Measurements from ENCODE around the gene HYDIN.
A peak's percentile ranks its signal among the peaks of the same experiment; 100 is the strongest.

The HYDIN gene

GRCh38 chr16:70809392-70810060 lies 421.0 kb downstream of the HYDIN start:
- H3K4me3 ChIP-seq (ENCODE audit: low read length): no peak overlapping the region
- no peak for TF ChIP-seq ZNF274 (IDR thresholded peaks at IDR 0.05; ENCODE audit: low read depth, low read length)

DNA sequence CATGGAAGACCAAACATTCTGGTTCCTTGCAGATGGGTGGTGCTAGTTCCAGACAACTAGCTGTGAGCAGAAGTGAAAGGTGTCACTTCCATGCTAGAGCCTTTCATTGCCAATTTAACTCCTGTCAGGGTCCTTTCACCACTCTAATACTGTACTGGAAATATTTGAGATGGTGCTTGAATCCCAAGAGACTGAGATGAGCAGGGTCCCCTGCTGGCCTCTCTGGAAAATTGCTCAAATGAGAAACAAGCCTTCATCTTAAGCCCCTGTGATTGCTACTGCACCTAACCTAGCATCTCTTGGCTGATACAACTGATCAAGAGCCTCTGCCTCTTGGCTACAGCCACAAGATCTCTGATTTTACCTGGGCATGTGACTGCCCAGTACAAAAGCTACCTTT lies 422.2 kb downstream of the HYDIN start:
- H3K4me3 ChIP-seq (ENCODE audit: low read length): no peak overlapping the region
- no peak for TF ChIP-seq ZNF274 (IDR thresholded peaks at IDR 0.05; ENCODE audit: low read depth, low read length)

DNA sequence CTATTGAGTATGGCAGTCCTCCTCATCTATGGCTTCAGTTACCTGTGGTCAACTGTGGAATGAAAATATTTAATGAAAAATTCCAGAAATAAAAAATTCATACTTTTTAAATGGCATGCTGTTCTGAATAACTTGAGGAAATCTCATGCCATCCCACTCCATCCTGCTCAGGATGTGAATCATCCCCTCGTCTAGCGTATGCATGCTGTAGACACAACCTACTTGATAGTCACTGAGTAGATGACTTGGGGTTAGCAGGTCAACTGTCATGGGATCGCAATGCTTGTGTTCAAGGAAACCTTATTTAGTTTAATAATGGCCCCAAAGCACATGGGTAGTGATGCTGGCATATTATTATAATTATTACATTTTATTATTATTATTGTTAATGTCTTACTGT lies 424.7 kb downstream of the HYDIN start:
- no peak overlapping the region for H3K4me3 ChIP-seq (ENCODE audit: low read length)
- no peak for TF ChIP-seq ZNF274 (IDR thresholded peaks at IDR 0.05; ENCODE audit: low read depth, low read length)

DNA sequence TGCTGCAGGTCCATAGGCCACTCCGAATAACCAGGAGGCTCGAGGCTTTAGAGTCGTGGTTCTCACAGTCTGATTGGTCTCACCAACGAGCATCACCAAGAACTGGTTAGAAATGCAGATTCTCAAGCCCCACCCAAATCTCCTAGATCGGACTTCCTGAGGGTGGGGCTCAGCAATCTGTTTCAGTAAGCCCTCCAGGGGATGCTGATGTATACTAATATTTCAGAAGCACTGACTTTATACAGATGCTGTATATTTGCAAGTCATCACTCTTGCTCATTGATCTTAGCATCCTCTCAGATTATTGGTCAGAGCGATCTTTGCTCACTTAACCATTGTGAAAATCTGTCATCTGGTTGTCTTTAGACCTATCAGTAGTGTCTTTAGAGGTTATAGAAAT lies 425.1 kb downstream of the HYDIN start:
- TF ChIP-seq ZNF274 (IDR thresholded peaks at IDR 0.05; ENCODE audit: low read depth, low read length): no peak
- H3K4me3 ChIP-seq (ENCODE audit: low read length): no peak overlapping the region

DNA sequence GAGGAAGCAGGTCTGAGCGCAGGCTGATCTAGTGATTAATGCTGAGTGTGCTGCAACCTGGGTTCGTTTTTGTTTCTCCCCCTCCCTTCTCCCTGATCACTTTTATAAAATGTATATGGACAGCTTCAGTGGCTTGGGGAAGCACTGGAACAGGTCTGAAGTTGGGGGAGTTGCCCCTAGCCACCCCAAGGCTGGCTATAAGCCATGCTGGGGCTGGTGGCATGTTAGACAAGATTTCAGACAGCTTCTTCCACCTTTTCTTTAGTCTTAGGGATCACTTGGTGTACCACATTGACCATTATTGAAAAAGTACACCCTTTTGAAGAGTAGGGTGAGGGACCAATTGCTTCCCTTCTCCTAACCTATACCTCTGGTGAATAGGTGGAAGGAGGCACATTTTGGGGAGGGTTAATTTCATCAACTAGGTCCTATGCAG lies 425.8 kb downstream of the HYDIN start:
- no peak for TF ChIP-seq ZNF274 (IDR thresholded peaks at IDR 0.05; ENCODE audit: low read depth, low read length)
- no peak overlapping the region for H3K4me3 ChIP-seq (ENCODE audit: low read length)

GRCh38 chr16:70804153-70804733 lies 426.3 kb downstream of the HYDIN start:
- no peak for TF ChIP-seq ZNF274 (IDR thresholded peaks at IDR 0.05; ENCODE audit: low read depth, low read length)
- no peak overlapping the region for H3K4me3 ChIP-seq (ENCODE audit: low read length)

DNA sequence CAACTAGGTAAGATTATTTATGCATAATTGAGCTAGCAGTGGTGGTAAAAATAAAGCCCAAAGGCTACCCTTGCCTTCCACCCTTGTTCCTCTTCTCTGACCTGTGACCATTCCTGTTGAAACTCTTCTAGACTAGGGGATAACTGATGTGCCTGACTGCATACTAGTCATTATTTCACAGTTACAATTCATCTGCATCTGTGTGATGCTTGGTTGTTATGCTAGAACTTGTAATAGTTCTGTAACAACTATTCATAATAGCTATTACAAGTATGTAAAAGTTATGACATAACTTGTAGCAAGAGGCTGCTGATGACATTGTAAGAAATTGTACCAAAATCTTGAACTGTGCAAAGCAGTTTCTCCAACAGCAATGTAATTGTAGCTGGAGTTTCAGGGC lies 427.2 kb downstream of the HYDIN start:
- no peak for TF ChIP-seq ZNF274 (IDR thresholded peaks at IDR 0.05; ENCODE audit: low read depth, low read length)
- H3K4me3 ChIP-seq (ENCODE audit: low read length): no peak overlapping the region

DNA sequence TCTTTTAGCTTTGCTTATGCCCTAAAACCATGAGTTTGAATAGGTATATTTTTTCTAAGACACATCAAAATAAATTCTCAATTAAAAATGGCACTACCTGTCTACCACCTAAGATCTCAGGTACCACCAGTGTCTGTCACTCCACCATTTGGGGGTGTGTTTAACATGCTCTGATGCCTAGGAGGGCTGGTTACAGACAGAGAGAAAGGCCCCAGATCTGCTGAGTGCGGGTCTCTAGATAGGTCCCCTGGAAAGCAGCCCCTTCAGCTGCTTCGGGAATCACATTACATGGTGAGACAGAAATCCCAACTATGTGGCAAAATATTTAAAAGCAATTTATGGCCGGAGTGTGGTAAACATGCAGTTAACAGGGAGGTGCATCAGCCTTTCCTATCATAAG lies 428.9 kb downstream of the HYDIN start:
- TF ChIP-seq ZNF274 (IDR thresholded peaks at IDR 0.05; ENCODE audit: low read depth, low read length): no peak
- H3K4me3 ChIP-seq (ENCODE audit: low read length): no peak overlapping the region

DNA sequence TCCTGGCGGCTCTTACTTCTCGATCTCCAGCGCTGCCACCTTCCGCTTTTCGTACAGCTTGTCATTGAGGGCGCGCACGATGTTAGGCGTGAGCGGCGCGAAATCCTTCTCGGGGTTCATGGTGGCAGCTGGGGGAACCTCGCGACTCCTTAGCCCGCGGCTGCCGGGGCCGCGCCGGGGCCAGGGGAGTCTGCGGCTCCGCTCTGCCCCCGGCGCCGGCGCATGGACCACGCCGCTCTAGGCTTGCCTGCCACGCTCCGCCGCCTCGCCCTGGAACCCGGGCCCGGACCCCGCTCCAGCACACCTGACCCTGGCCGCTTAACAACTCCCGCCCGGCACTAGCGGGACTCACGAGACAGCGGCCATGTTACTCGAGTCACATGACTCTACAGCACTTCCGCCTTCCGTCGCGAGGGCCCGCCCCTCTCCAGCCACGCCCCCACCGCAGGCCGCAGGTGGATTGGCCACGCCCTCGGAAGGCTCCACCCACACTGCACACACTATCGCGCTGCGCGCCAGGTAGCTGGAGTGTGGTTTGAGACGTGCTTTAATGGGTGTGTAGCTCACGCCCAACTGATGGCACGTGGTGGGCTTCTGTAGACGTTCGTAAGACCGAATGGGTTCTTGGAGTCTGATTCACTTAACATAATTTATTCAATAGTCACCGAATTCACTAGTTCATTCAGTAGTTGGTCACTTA lies 429.6 kb downstream of the HYDIN start, which contains the start of gene VAC14:
VAC14 (minus strand) TSS at position 378 of the 700 bp plus-strand sequence; CDS start at position 120, 258 bp downstream.
- no peak for TF ChIP-seq ZNF274 (IDR thresholded peaks at IDR 0.05; ENCODE audit: low read depth, low read length)
- H3K4me3 ChIP-seq (ENCODE audit: low read length): peak within 1 kb of the TSS; percentile 91

GRCh38 chr16:70800311-70800710 lies 430.2 kb downstream of the HYDIN start:
- H3K4me3 ChIP-seq (ENCODE audit: low read length): peak overlapping the region; percentile 91
- no peak for TF ChIP-seq ZNF274 (IDR thresholded peaks at IDR 0.05; ENCODE audit: low read depth, low read length)

- no peak overlapping the region for H3K4me3 ChIP-seq (ENCODE audit: low read length)
- no peak for TF ChIP-seq ZNF274 (IDR thresholded peaks at IDR 0.05; ENCODE audit: low read depth, low read length)
These were observed 434.2 kb downstream of the HYDIN start for GRCh38 chr16:70796301-70796700.

GRCh38 chr16:70795296-70795912 lies 435.1 kb downstream of the HYDIN start:
- no peak overlapping the region for H3K4me3 ChIP-seq (ENCODE audit: low read length)
- no peak for TF ChIP-seq ZNF274 (IDR thresholded peaks at IDR 0.05; ENCODE audit: low read depth, low read length)

DNA sequence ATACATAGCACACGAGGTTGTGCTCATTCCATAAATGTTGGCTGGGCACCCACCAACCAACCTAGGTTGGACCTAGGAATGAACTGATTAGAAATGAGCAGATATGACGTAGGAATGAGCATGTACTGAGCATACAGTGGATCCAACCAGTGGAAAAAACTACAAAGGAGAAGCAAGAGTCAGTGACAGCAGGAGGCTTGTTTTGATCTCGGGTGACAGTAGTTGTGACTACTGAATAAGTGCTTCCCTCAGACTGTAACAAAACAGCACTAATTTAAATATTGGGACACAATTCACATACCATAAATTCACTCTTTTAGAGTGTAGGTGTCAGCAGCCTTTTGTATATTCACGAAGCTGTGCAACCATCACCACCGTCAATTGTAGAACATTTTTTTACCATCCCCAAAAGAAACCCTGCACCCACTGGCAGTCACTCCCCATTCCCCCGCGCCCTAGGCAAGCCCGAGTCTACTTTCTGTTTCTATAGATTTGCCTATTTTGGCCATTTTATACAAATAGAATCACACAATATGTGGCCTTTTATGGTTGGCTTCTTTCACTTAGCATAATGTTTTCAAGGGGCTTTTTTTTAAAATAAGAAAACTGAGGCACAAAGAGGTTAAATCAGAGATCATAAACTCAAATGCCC lies 436.5 kb downstream of the HYDIN start:
- H3K4me3 ChIP-seq (ENCODE audit: low read length): peak overlapping the region; percentile 28; the same call in 1 of the 2 replicates
- TF ChIP-seq ZNF274 (IDR thresholded peaks at IDR 0.05; ENCODE audit: low read depth, low read length): no peak

- no peak for TF ChIP-seq ZNF274 (IDR thresholded peaks at IDR 0.05; ENCODE audit: low read depth, low read length)
- H3K4me3 ChIP-seq (ENCODE audit: low read length): no peak overlapping the region
These were observed 439.7 kb downstream of the HYDIN start for GRCh38 chr16:70790815-70791214.
